Activated naive CD8-positive, alpha-beta T cell treated with anti-CD3 and anti-CD28 coated beads, Interleukin-2, amount 10 ng/mL, durations not matched to agents 7 days and 5 days (primary cell): ENCODE measurements around the gene ADISSP. TPM values are rescaled to one million over a fixed set of nuclear protein-coding genes. Genes with fewer than 3 reads are reported as not detected.

Source experiments
- ATAC-seq: fragments of 150-1000 bp; cut with Tn5 transposase; one replicate; pipeline ENCODE4 v1.10.0; 2021; ENCODE audit warnings: low read depth, moderate library complexity
- POLR2A ChIA-PET: fragments of 350-600 bp; sonication (Branson Sonifier 250); formaldehyde crosslinking; loops from one replicate; lab custom pipeline; 2021; ENCODE audit warnings: antibody characterized with exemption; lab: Charles Lee
- DNase-seq: peaks from one replicate; pipeline ENCODE4 v3.0.0; 2021
- H3K27ac Mint-ChIP-seq: one replicate; pipeline ENCODE4 v1.8.0; 2022; ENCODE audit warnings: mild to moderate bottlenecking, mixed read lengths
- H3K27me3 Mint-ChIP-seq: one replicate; pipeline ENCODE4 v1.8.0; 2022; ENCODE audit warnings: mild to moderate bottlenecking, moderate library complexity, mixed read lengths
- H3K36me3 Mint-ChIP-seq: one replicate; pipeline ENCODE4 v1.8.0; 2021; ENCODE audit warnings: mild to moderate bottlenecking, mixed read lengths
- H3K4me1 Mint-ChIP-seq: one replicate; pipeline ENCODE4 v1.8.0; 2021; ENCODE audit warnings: mixed read lengths
- H3K4me3 Mint-ChIP-seq: one replicate; pipeline ENCODE4 v1.8.0; 2022; ENCODE audit warnings: mild to moderate bottlenecking, moderate library complexity, mixed read lengths
- H3K9me3 Mint-ChIP-seq: one replicate; pipeline ENCODE4 v1.8.0; 2021; ENCODE audit warnings: mixed read lengths
- total RNA-seq, 2 experiments: library from RNA; stranded (reverse); gene quantifications; one replicate each; pipeline ENCODE4 v1.2.3, GENCODE V29; 2021

ADISSP gene
- total RNA-seq, 2 experiments from 2014 or later: 21.9 to 22.1 TPM

DNA sequence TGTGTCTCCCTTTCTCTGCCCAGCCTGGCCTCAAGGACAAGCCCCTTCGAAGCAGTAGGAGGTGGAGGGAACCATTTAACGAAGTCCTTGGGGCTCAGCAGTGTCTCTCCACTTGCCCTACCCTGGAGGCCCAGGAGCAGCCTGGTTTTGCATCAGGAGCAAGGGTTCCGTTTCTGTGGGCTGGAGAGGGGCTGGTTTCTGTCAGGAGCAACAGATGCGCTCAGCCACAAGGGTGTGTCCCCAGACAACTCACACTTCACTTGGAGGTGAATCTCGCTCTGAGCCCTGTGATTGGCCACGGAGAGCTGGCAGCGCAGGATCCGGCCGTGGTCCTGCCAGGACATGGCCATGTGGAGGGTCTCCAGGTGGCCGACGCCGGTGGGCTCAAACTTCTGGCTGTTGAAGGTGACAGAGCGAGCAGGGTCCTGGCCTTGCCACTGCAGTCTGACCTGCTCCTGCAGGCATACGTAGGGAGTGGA is 62.0 kb downstream of the ADISSP start:
- ATAC-seq (no peak), DNase-seq (no peak)
- POLR2A ChIA-PET: no interaction called here
- no peak overlapping the region for H3K4me3 Mint-ChIP-seq
- H3K9me3 Mint-ChIP-seq: no peaks in the 10 kb centered on the region
- no peaks in the 10 kb centered on the region for H3K4me1 Mint-ChIP-seq
- no peaks in the 10 kb centered on the region for H3K36me3 Mint-ChIP-seq
- H3K27ac Mint-ChIP-seq: no peak overlapping the region
- peaks cover 3% of the 10 kb centered on the region for H3K27me3 Mint-ChIP-seq

DNA sequence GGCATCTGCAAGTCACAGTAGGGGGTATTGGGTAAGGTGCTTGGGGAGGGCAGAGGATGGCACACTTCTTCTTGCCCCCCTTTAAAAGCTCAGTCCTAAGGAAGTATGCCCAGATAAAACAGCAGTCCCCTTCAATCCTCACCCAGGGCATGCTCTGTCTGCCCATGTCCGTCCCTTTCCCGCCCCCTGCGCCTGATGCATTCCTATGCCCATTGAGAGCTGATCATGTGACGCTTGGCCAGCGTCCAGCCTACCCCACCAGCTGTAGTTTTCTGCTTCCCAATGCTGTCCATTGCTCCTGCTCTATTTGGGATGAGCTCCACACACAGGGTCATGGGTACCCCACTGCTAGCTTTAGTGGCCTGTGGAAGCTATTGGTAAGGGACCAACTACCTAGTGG is 63.5 kb downstream of the ADISSP start:
- POLR2A ChIA-PET: no interaction called here
- ATAC-seq (no peak), DNase-seq (no peak)
- Mint-ChIP-seq H3K4me1 (no peaks in the 10 kb centered on the region), H3K4me3 (no peak overlapping the region), H3K9me3 (no peaks in the 10 kb centered on the region), H3K27ac (no peak overlapping the region), H3K27me3 (peaks cover 3% of the 10 kb centered on the region), H3K36me3 (no peaks in the 10 kb centered on the region)

Other genes starting within 250 kb of the ADISSP start
- not detected for gene GFRA4, start 104.4 kb downstream of the ADISSP start, total RNA-seq
- not detected for gene ADAM33, start 85.7 kb downstream of the ADISSP start, total RNA-seq
- gene SIGLEC1, start 55.2 kb downstream of the ADISSP start, total RNA-seq: under 1 TPM; 0.20 to 0.25 TPM
- not detected for gene HSPA12B, start 35.1 kb downstream of the ADISSP start, total RNA-seq
- gene SPEF1, start 13.7 kb upstream of the ADISSP start, total RNA-seq: not detected
- gene CENPB, start 19.0 kb upstream of the ADISSP start, total RNA-seq: 10 to 100 TPM; 63.3 to 65.7 TPM
- 100 to 1,000 TPM; 263 to 264 TPM for gene CDC25B, start 28.6 kb upstream of the ADISSP start, total RNA-seq
- 10 to 100 TPM; 11.1 to 12.5 TPM for gene AP5S1, start 52.8 kb upstream of the ADISSP start, total RNA-seq
- gene MAVS, start 79.1 kb upstream of the ADISSP start, total RNA-seq: 10 to 100 TPM; 36.3 to 36.8 TPM
- gene PANK2, start 121.6 kb upstream of the ADISSP start, total RNA-seq: 10 to 100 TPM; 76.6 to 80.1 TPM
- 10 to 100 TPM; 17.7 to 21.6 TPM for gene RNF24, start 247.8 kb upstream of the ADISSP start, total RNA-seq